SK-N-SH treated with all-trans-retinoic acid at 6 μM for 48 hours (cell line): ENCODE results near the gene FRMD1.
A peak's percentile ranks its signal among the peaks of the same experiment; 100 is the strongest.

Experiments used
- ATAC-seq: fragments of 200-7000 bp; cut with Tn5 transposase; 3 replicates; pipeline ENCODE4 v1.9.1; 2020; ENCODE audit warnings: mild to moderate bottlenecking, moderate library complexity
- ARNTL ChIP-seq: fragments of 450-650 bp; formaldehyde crosslinking; IDR thresholded peaks from 2 replicates; pipeline ENCODE4 v1.5.0; 2020; ENCODE audit warnings: low read depth, mild to moderate bottlenecking, moderate library complexity, borderline replicate concordance
- BACH2 ChIP-seq: fragments of 250-450 bp; sonication (Bioruptor Pico); IDR thresholded peaks from 2 replicates; pipeline ENCODE4 v1.9.0; 2021; ENCODE audit warnings: mild to moderate bottlenecking, borderline replicate concordance
- CREB5 ChIP-seq: fragments of 250-450 bp; sonication (Bioruptor Pico); IDR thresholded peaks from 2 replicates; pipeline ENCODE4 v1.5.1; 2020; ENCODE audit warnings: low read depth, mild to moderate bottlenecking, moderate library complexity
- CSDC2 ChIP-seq: fragments of 250-450 bp; sonication (Bioruptor Pico); IDR thresholded peaks from 2 replicates; pipeline ENCODE4 v1.5.0; 2020; ENCODE audit warnings: mild to moderate bottlenecking, moderate library complexity
- CSRNP3 ChIP-seq: fragments of 250-450 bp; sonication (Bioruptor Pico); IDR thresholded peaks from 2 replicates; pipeline ENCODE4 v1.5.1; 2021; ENCODE audit warnings: mild to moderate bottlenecking, moderate library complexity
- ESRRG ChIP-seq: fragments of 250-450 bp; sonication (Bioruptor Pico); IDR thresholded peaks from 2 replicates; pipeline ENCODE4 v1.6.1; 2021; ENCODE audit warnings: mild to moderate bottlenecking
- GLIS3 ChIP-seq: fragments of 250-450 bp; sonication (Bioruptor Pico); IDR thresholded peaks from 2 replicates; pipeline ENCODE4 v1.5.0; 2020; ENCODE audit warnings: mild to moderate bottlenecking, moderate library complexity
- ISL1 ChIP-seq: fragments of 250-450 bp; sonication (Bioruptor Pico); IDR thresholded peaks from 2 replicates; pipeline ENCODE4 v2.1.2; 2022; ENCODE audit warnings: mild to moderate bottlenecking, moderate library complexity
- OSR1 ChIP-seq: fragments of 250-450 bp; sonication (Bioruptor Pico); IDR thresholded peaks from 2 replicates; pipeline ENCODE4 v1.8.0; 2022; ENCODE audit warnings: moderate library complexity, mild to moderate bottlenecking, inconsistent platforms
- PATZ1 ChIP-seq: fragments of 250-450 bp; sonication (Bioruptor Pico); IDR thresholded peaks from 2 replicates; pipeline ENCODE4 v1.8.0; 2020; ENCODE audit warnings: mild to moderate bottlenecking, moderate library complexity, borderline replicate concordance
- POU6F1 ChIP-seq: fragments of 250-450 bp; sonication (Bioruptor Pico); IDR thresholded peaks from 2 replicates; pipeline ENCODE4 v1.8.0; 2021; ENCODE audit warnings: low read depth, mild to moderate bottlenecking, moderate library complexity, borderline replicate concordance
- PPARA ChIP-seq: fragments of 250-450 bp; sonication (Bioruptor Pico); IDR thresholded peaks from 2 replicates; pipeline ENCODE4 v1.5.0; 2020; ENCODE audit warnings: mild to moderate bottlenecking, borderline replicate concordance
- RARB ChIP-seq: fragments of 250-450 bp; sonication (Bioruptor Pico); IDR thresholded peaks from 2 replicates; pipeline ENCODE4 v1.8.0; 2021; ENCODE audit warnings: mild to moderate bottlenecking, moderate library complexity
- SNAI2 ChIP-seq: fragments of 250-450 bp; sonication (Bioruptor Pico); IDR thresholded peaks from 2 replicates; pipeline ENCODE4 v1.5.0; 2020; ENCODE audit warnings: mild to moderate bottlenecking, moderate library complexity
- TCF4 ChIP-seq: fragments of 250-450 bp; sonication (Bioruptor Pico); IDR thresholded peaks from 2 replicates; pipeline ENCODE4 v1.8.0; 2021; ENCODE audit warnings: mild to moderate bottlenecking, moderate library complexity, borderline replicate concordance
- TOX ChIP-seq: fragments of 250-450 bp; sonication (Bioruptor Pico); IDR thresholded peaks from 2 replicates; pipeline ENCODE4 v1.8.0; 2021; ENCODE audit warnings: mild to moderate bottlenecking, moderate library complexity, borderline replicate concordance
- ZC3H10 ChIP-seq: fragments of 250-450 bp; sonication (Bioruptor Pico); IDR thresholded peaks from 2 replicates; pipeline ENCODE4 v1.5.1; 2021; ENCODE audit warnings: mild to moderate bottlenecking, moderate library complexity
- ZFP3 ChIP-seq: fragments of 250-450 bp; sonication (Bioruptor Pico); IDR thresholded peaks from 2 replicates; pipeline ENCODE4 v1.5.0; 2020; ENCODE audit warnings: mild to moderate bottlenecking, moderate library complexity
- ZFP30 ChIP-seq: fragments of 450-650 bp; formaldehyde crosslinking; IDR thresholded peaks from 2 replicates; pipeline ENCODE4 v1.5.0; 2022; ENCODE audit warnings: mild to moderate bottlenecking, moderate library complexity
- ZNF565 ChIP-seq: fragments of 450-650 bp; formaldehyde crosslinking; conservative IDR thresholded peaks from 2 replicates; pipeline ENCODE4 v1.5.0; 2020; ENCODE audit warnings: low read depth, mild to moderate bottlenecking, moderate library complexity
- ZNF8 ChIP-seq: fragments of 450-650 bp; formaldehyde crosslinking; IDR thresholded peaks from 2 replicates; pipeline ENCODE4 v1.5.0; 2020; ENCODE audit warnings: mild to moderate bottlenecking, moderate library complexity
- TF ChIP-seq, protein P1 (sequence below): fragments of 250-450 bp; sonication (Bioruptor Pico); IDR thresholded peaks from 2 replicates; pipeline ENCODE4 v1.5.0; 2020; ENCODE audit warnings: mild to moderate bottlenecking, moderate library complexity

FRMD1 gene

DNA sequence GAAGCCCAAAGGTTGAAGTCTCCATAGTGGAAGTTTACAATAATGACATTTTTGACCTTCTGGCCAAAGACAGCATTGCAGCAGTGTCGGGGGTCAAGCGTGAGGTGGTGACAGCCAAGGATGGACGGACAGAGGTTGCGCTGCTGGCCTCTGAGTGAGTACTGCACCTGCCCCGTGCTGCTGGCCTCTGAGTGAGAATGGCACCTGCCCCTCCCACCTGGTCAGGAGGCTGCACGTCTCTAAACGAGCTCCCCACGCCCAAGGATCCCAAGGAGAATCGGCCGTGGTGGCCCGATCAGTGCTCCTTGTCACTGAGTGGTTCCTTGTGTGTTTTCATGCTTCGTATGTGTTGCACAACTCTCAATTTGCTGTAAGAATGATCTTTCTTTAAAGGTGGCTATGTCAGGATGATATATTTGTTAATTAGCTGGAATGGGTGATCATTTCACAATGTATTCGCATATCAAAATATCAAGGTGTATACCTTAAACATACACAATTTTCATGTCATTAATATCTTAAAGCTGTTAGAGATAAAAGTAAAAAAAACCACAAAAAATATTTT, 40.4 kb downstream of the FRMD1 start:
- TF ChIP-seq ZNF565, result no peak
- no peak for TF ChIP-seq SNAI2 (CRISPR knock-in tag)
- no peak for TF ChIP-seq TCF4 (CRISPR knock-in tag)
- TF ChIP-seq OSR1 (CRISPR knock-in tag), result no peak
- TF ChIP-seq ISL1 (CRISPR knock-in tag), result no peak
- TF ChIP-seq ARNTL (CRISPR knock-in tag), result no peak
- TF ChIP-seq ZC3H10 (CRISPR knock-in tag), result no peak
- TF ChIP-seq ESRRG (CRISPR knock-in tag), result no peak
- no peak for TF ChIP-seq CSRNP3 (CRISPR knock-in tag)
- TF ChIP-seq PPARA, result no peak
- TF ChIP-seq TOX, result no peak
- TF ChIP-seq RARB (CRISPR knock-in tag), result no peak
- no peak for TF ChIP-seq ZNF8
- TF ChIP-seq PATZ1 (CRISPR knock-in tag), result no peak
- no peak for ATAC-seq

DNA sequence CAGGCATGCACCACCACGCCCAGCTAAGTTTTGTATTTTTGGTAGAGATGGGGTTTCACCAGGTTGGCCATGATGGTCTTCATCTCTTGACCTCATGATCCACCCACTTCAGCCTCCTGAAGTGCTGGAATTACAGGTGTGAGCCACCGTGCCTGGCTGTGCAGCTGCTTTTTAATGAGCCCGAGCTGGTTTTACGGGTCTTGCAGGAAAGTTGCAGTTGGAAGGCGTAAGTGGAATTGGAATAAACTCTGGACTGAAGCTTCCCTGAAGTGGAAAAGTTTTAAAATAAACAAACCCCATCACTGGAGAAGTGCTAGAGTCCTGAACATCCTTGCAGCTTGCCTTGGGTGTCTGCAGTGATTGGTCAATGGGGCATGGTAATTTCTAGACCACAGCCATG, 41.2 kb downstream of the FRMD1 start:
- TF ChIP-seq ZNF8, result no peak
- no peak for TF ChIP-seq CSRNP3 (CRISPR knock-in tag)
- TF ChIP-seq ISL1 (CRISPR knock-in tag), result no peak
- TF ChIP-seq SNAI2 (CRISPR knock-in tag), result no peak
- no peak for ATAC-seq

GRCh38 chr6:168037242-168037641, 41.8 kb downstream of the FRMD1 start:
- no peak for ATAC-seq
- TF ChIP-seq CSDC2 (no peak), BACH2 (CRISPR knock-in tag) (no peak), RARB (CRISPR knock-in tag) (no peak), PATZ1 (CRISPR knock-in tag) (no peak), ESRRG (CRISPR knock-in tag) (no peak), GLIS3 (CRISPR knock-in tag) (no peak), ZFP30 (CRISPR knock-in tag) (no peak)

DNA sequence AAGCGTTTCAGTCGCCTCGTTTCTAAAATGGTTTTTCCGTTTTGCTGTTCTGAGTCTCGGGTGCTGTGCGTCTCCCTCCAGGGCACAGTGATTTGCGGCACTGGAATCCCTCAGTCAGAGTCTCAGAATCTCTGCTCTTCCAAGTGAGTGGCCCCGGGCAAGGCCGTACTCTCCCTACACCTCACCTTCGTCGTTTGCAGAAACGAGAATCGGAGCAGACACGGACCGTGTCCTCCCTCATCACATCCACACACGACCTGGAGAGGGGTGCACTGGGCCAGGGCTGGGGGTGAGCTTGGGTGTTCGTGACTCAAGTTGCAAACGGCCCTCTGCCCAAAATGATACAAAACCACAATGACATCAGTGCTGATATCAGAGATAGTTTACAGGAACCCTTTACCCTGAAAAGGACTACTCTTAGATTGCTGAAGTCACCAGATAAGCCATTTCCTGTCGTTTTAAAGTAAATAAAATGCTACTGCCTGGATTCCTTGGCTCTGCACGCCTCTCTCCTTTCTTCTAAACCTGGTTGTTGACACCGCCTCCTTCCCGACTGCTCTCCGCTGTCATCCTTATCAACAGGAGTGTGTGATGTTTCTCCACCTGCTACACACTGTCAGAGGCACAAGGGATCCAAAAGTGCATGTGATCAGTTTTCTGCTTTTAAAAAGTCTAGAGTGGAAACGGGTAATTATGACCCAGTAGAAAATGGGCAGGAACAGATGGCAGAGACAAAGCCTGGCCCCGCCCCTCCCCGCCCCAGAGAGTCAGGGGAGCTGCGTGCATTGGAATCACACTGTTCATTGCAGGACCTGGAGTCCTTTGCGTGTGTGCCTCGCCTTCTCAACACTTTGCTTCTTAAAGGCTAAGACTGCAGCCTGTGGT, 43.1 kb downstream of the FRMD1 start:
- ATAC-seq, result peak; percentile 50
- TF ChIP-seq POU6F1 (CRISPR knock-in tag) (no peak), BACH2 (CRISPR knock-in tag) (no peak), ZFP3 (no peak), ZNF565 (no peak), ARNTL (CRISPR knock-in tag) (no peak), OSR1 (CRISPR knock-in tag) (no peak), ISL1 (CRISPR knock-in tag) (no peak), TOX (no peak), TCF4 (CRISPR knock-in tag) (no peak), GLIS3 (CRISPR knock-in tag) (no peak), CREB5 (CRISPR knock-in tag) (no peak)
- TF ChIP-seq, protein P1, sequence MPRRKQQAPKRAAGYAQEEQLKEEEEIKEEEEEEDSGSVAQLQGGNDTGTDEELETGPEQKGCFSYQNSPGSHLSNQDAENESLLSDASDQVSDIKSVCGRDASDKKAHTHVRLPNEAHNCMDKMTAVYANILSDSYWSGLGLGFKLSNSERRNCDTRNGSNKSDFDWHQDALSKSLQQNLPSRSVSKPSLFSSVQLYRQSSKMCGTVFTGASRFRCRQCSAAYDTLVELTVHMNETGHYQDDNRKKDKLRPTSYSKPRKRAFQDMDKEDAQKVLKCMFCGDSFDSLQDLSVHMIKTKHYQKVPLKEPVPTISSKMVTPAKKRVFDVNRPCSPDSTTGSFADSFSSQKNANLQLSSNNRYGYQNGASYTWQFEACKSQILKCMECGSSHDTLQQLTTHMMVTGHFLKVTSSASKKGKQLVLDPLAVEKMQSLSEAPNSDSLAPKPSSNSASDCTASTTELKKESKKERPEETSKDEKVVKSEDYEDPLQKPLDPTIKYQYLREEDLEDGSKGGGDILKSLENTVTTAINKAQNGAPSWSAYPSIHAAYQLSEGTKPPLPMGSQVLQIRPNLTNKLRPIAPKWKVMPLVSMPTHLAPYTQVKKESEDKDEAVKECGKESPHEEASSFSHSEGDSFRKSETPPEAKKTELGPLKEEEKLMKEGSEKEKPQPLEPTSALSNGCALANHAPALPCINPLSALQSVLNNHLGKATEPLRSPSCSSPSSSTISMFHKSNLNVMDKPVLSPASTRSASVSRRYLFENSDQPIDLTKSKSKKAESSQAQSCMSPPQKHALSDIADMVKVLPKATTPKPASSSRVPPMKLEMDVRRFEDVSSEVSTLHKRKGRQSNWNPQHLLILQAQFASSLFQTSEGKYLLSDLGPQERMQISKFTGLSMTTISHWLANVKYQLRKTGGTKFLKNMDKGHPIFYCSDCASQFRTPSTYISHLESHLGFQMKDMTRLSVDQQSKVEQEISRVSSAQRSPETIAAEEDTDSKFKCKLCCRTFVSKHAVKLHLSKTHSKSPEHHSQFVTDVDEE (CRISPR knock-in tag), result no peak
